GM21515 (cell line): ENCODE data around the gene SLAMF7.
"Not testable (repeated sequence)": the region's sequence is repeated elsewhere in the genome, so short reads cannot be mapped to it uniquely, and the experiment has no call there.

ENCODE experiments used
- ATAC-seq: cut with Tn5 transposase; IDR thresholded peaks from one replicate; pipeline ENCODE4 v1.9.1; 2021; ENCODE audit not compliant: unreplicated experiment

SLAMF7 gene

GRCh38 chr1:160720356-160721085 lies 18.5 kb upstream of the SLAMF7 start:
- ATAC-seq = no peak

- no peak for ATAC-seq
Observed at GRCh38 chr1:160721473-160721872, 17.6 kb upstream of the SLAMF7 start.

- no peak for ATAC-seq
Observed at GRCh38 chr1:160722726-160723125, 16.3 kb upstream of the SLAMF7 start.

GRCh38 chr1:160723332-160723731 lies 15.7 kb upstream of the SLAMF7 start:
- no peak for ATAC-seq

- no peak for ATAC-seq
Observed at GRCh38 chr1:160724465-160725242, 14.4 kb upstream of the SLAMF7 start.

- ATAC-seq = no peak
Observed at GRCh38 chr1:160726114-160726497, 12.9 kb upstream of the SLAMF7 start.

GRCh38 chr1:160726498-160727315 lies 12.3 kb upstream of the SLAMF7 start:
- peak; percentile 60 for ATAC-seq

- no peak for ATAC-seq
Observed at GRCh38 chr1:160727316-160727640, 11.8 kb upstream of the SLAMF7 start.

- ATAC-seq = not testable (repeated sequence)
Observed at GRCh38 chr1:160731564-160731963, 7.5 kb upstream of the SLAMF7 start.

- ATAC-seq = no peak
Observed at GRCh38 chr1:160731990-160732389, 7.1 kb upstream of the SLAMF7 start.

GRCh38 chr1:160733898-160734297 lies 5.1 kb upstream of the SLAMF7 start:
- ATAC-seq = no peak

GRCh38 chr1:160734301-160734700 lies 4.7 kb upstream of the SLAMF7 start:
- no peak for ATAC-seq

GRCh38 chr1:160738271-160738670 lies 776 bp upstream of the SLAMF7 start:
- no peak for ATAC-seq

GRCh38 chr1:160740133-160740688 lies 1.2 kb downstream of the SLAMF7 start:
- no peak for ATAC-seq

GRCh38 chr1:160741092-160741501 lies 2.0 kb downstream of the SLAMF7 start:
- ATAC-seq = no peak

GRCh38 chr1:160741612-160742348 lies 2.7 kb downstream of the SLAMF7 start:
- ATAC-seq = no peak

GRCh38 chr1:160742428-160743127 lies 3.5 kb downstream of the SLAMF7 start:
- ATAC-seq = no peak

GRCh38 chr1:160743266-160743665 lies 4.2 kb downstream of the SLAMF7 start:
- no peak for ATAC-seq

- ATAC-seq = no peak
Observed at GRCh38 chr1:160744199-160744851, 5.3 kb downstream of the SLAMF7 start.
